ENCODE measurements around the gene PIK3C2B. TPM values are rescaled to one million over a fixed set of nuclear protein-coding genes. Genes with fewer than 3 reads are reported as not detected.

PIK3C2B gene
- total RNA-seq: 13.1 and 18.1 TPM in 2 replicates

GRCh38 chr1:204494281-204495077, at the start of gene PIK3C2B:
TSS of gene PIK3C2B (minus strand) at chr1:204494805. CDS start at chr1:204469802, 25,003 bp downstream.

GRCh38 chr1:204516180-204516879, 21.7 kb upstream of the PIK3C2B start, which contains the start of gene MDM4:
TSS of gene MDM4 (plus strand) at chr1:204516406. CDS start at chr1:204525519, 9,113 bp downstream.

Other genes starting within 250 kb of the PIK3C2B start
- gene PLEKHA6, start 134.9 kb downstream of the PIK3C2B start, total RNA-seq: 1.3 TPM in 2 replicates
- gene PPP1R15B, start 83.0 kb downstream of the PIK3C2B start, total RNA-seq: 28.4 and 31.3 TPM in 2 replicates
- 7.7 and 8.1 TPM in 2 replicates for gene MDM4, start 21.6 kb upstream of the PIK3C2B start, total RNA-seq
- 0.05 and 0.07 TPM in 2 replicates for gene LRRN2, start 190.9 kb upstream of the PIK3C2B start, total RNA-seq

Data from mammary microvascular endothelial cell (primary cell).